ENCODE results near the gene SPO11.

DNA sequence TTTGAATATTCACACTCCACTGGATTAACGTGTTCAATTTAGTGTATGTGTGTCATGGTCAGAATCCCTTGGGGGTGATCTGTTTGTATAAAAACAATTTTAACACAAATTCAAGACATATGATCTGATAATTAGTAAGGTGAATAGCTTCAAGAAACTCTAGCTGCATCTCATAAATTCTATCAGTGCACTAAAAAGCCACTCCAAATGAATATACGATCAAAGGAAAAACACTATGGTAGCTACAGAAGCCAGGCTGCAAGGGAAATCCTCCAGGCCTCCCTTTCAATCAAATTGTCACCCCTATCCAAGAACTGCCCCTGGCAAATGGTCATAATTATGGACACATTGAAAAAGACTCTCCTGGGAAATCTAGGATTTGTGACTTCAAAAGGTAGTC lies 12.1 kb downstream of the SPO11 start:
- TF ChIP-seq SUZ12 (IDR thresholded peaks at IDR 0.05; ENCODE audit: extremely low read depth, insufficient read depth, insufficient read length), result no peak
- no peak for TF ChIP-seq ZNF274 (IDR thresholded peaks at IDR 0.05; ENCODE audit: low read depth, low read length)
- TF ChIP-seq YY1 (IDR thresholded peaks at IDR 0.05; ENCODE audit: insufficient read depth, insufficient read length), result no peak

All from NT2/D1 (cell line).